Lung (tissue), 12 donors: ENCODE measurements around the gene GCDH. TPM values are rescaled to one million over a fixed set of nuclear protein-coding genes. Genes with fewer than 3 reads are reported as not detected.

Source experiments
- ATAC-seq: fragments of 200-7000 bp; cut with Tn5 transposase; one replicate; pipeline ENCODE4 v1.9.1; 2020; ENCODE audit warnings: moderate number of reproducible peaks; ENCODE audit not compliant: insufficient read depth, low FRiP score
- DNase-seq, 3 donors: peaks; one replicate each; pipeline ENCODE4 v3.0.0-alpha.2; 2013 to 2017
- H3K27ac ChIP-seq, 2 donors: one replicate each; pipeline ENCODE4 v1.5.1; 2013; ENCODE audit warnings: mild to moderate bottlenecking in 2 of 2, moderate library complexity in 2 of 2, control low read depth in 1 of 2, inconsistent platforms in 1 of 2, low read depth in 1 of 2, low read length in 1 of 2
- H3K27me3 ChIP-seq, 3 donors: one replicate each; pipeline ENCODE4 v1.5.1; 2013; ENCODE audit warnings: low read length in 2 of 3; ENCODE audit not compliant: control insufficient read depth in 3 of 3, insufficient read depth in 3 of 3
- H3K36me3 ChIP-seq, 4 donors: one replicate each; pipeline ENCODE4 v1.5.1; 2013; ENCODE audit warnings: low read length in 4 of 4, mild to moderate bottlenecking in 1 of 4, moderate library complexity in 1 of 4; ENCODE audit not compliant: control insufficient read depth in 4 of 4, insufficient read depth in 4 of 4
- H3K4me1 ChIP-seq, 5 donors: one replicate each; pipeline ENCODE4 v1.5.1; 2013; ENCODE audit warnings: low read length in 5 of 5, mild to moderate bottlenecking in 2 of 5, moderate library complexity in 1 of 5; ENCODE audit not compliant: control insufficient read depth in 5 of 5, insufficient read depth in 5 of 5
- H3K4me3 ChIP-seq: one replicate; pipeline ENCODE4 v1.5.1; 2013; ENCODE audit warnings: mild to moderate bottlenecking, control low read depth, moderate library complexity
- H3K9ac ChIP-seq, 2 donors: one replicate each; pipeline ENCODE4 v1.5.1; 2013; ENCODE audit warnings: low read length in 2 of 2, control low read depth in 1 of 2; ENCODE audit not compliant: insufficient read depth in 1 of 2
- H3K9me3 ChIP-seq, 4 donors: one replicate each; pipeline ENCODE4 v1.5.1; 2013; ENCODE audit warnings: low read length in 3 of 4, mild to moderate bottlenecking in 1 of 4, moderate library complexity in 1 of 4; ENCODE audit not compliant: control insufficient read depth in 4 of 4, insufficient read depth in 3 of 4
- CTCF ChIP-seq: IDR thresholded peaks from 2 replicates; pipeline ENCODE4 v1.5.1; 2012; ENCODE audit warnings: mild to moderate bottlenecking; ENCODE audit errors: control extremely low read depth, extremely low read depth
- WGBS, 2 donors: extraction: QIAGEN DNeasy Blood & Tissue Kit; methylation state at CpG; one replicate each; pipeline ENCODE4 v1.1.7; 2013; 5-methylcytosine and 5-hydroxymethylcytosine counted together
- polyA plus RNA-seq, 2 donors: library from polyadenylated mRNA; stranded (reverse); fragments of 200-250 nt; gene quantifications; one replicate each; pipeline ENCODE4 v1.2.1, GENCODE V29; 2013
- total RNA-seq, 2 donors: library from RNA; depleted of rRNA in 1 of 2; stranded (reverse); fragments of >200 nt in 1 of 2; gene quantifications; one replicate each; pipeline ENCODE4 v1.2.1, GENCODE V29; 2014 to 2021
- donor health status: control.
- donor health status: control.
- donor health status: Bipolar disorder and iron deficiency.
- donor health status: healthy.
- donor health status: DM: yes; HTN: yes; CAD: no.

The GCDH gene
- total and polyA plus RNA-seq, 4 donors, result 15.6 to 33.8 (median 27.7) TPM

GRCh38 chr19:12884926-12885748 is 5.8 kb upstream of the GCDH start:
- H3K4me3 ChIP-seq, result peak overlapping the region; percentile 12
- DNase-seq, result peak; percentile 49 to 78 (median 67)
- ATAC-seq, result peak; percentile 40
- TF ChIP-seq CTCF, result peak; percentile 33
- WGBS, 2 donors, result 1 to 3% methylated on average over 72 to 73 of the region's 73 CpGs
- peaks cover 0 to 9% (median 3%) of the 10 kb centered on the region in 4 donors for H3K9me3 ChIP-seq
- peaks cover 0 to 17% (median 0%) of the 10 kb centered on the region in 5 donors for H3K4me1 ChIP-seq
- H3K9ac ChIP-seq, result no peak overlapping the region
- peaks cover 0 to 23% (median 14%) of the 10 kb centered on the region in 3 donors for H3K27me3 ChIP-seq
- H3K36me3 ChIP-seq, result no peaks in the 10 kb centered on the region
- peak overlapping the region in 1 of 2 donors; percentile 20 for H3K27ac ChIP-seq

- ATAC-seq (no peak), DNase-seq (no peak)
- 9 to 13% methylated on average over 37 to 53 of the region's 53 CpGs for WGBS, 2 donors
- H3K9me3 ChIP-seq, result peaks cover 0 to 9% (median 3%) of the 10 kb centered on the region in 4 donors
- no peak for TF ChIP-seq CTCF
- H3K27me3 ChIP-seq, result peaks cover 0 to 23% (median 14%) of the 10 kb centered on the region in 3 donors
- no peak overlapping the region for H3K27ac ChIP-seq
- peak overlapping the region; percentile 12 for H3K4me3 ChIP-seq
- peaks cover 0 to 10% (median 0%) of the 10 kb centered on the region in 5 donors for H3K4me1 ChIP-seq
- no peak overlapping the region for H3K9ac ChIP-seq
- H3K36me3 ChIP-seq, result no peaks in the 10 kb centered on the region
Observed at GRCh38 chr19:12885749-12886650, 5.0 kb upstream of the GCDH start.

- Histone ChIP-seq H3K27ac (no peak overlapping the region), H3K36me3 (no peaks in the 10 kb centered on the region), H3K9me3 (peaks cover 0 to 9% (median 3%) of the 10 kb centered on the region in 4 donors), H3K4me1 (peaks cover 0 to 13% (median 0%) of the 10 kb centered on the region in 5 donors), H3K4me3 (no peak overlapping the region), H3K27me3 (peaks cover 0 to 23% (median 14%) of the 10 kb centered on the region in 3 donors), H3K9ac (no peak overlapping the region)
- ATAC-seq, result no peak
- TF ChIP-seq CTCF, result no peak
- 83 to 87% methylated on average over 5 of the region's 5 CpGs for WGBS, 2 donors
- no peak for DNase-seq
Observed at GRCh38 chr19:12886651-12886968, 4.3 kb upstream of the GCDH start.
